Astrocyte of the spinal cord (primary cell): ENCODE results near the gene DUSP15.

Experiments used
- DNase-seq: peaks from one replicate; pipeline ENCODE4 v3.0.0; 2011; ENCODE audit warnings: low read depth, low spot score
- H3K4me3 ChIP-seq: 2 replicates; pipeline ENCODE4 v1.5.1; 2011; ENCODE audit warnings: low read depth, mild to moderate bottlenecking, low read length, moderate library complexity
- in situ Hi-C: cut with HindIII; loops from 2 replicates; pipeline ENCODE4 v1.10.0; 2017; ENCODE audit warnings: low sequenced_read_pairs
- TF ChIP-seq, protein P1 (sequence below): IDR thresholded peaks from 2 replicates; pipeline ENCODE4 v1.5.1; 2012; ENCODE audit warnings: low read depth, mild to moderate bottlenecking, low read length, inconsistent platforms

Gene DUSP15

GRCh38 chr20:31894980-31895675, 24.8 kb upstream of the DUSP15 start:
- DNase-seq = peak; percentile 23
- in situ Hi-C loops = no loop called here
- H3K4me3 ChIP-seq = no peak overlapping the region
- TF ChIP-seq, protein P1, sequence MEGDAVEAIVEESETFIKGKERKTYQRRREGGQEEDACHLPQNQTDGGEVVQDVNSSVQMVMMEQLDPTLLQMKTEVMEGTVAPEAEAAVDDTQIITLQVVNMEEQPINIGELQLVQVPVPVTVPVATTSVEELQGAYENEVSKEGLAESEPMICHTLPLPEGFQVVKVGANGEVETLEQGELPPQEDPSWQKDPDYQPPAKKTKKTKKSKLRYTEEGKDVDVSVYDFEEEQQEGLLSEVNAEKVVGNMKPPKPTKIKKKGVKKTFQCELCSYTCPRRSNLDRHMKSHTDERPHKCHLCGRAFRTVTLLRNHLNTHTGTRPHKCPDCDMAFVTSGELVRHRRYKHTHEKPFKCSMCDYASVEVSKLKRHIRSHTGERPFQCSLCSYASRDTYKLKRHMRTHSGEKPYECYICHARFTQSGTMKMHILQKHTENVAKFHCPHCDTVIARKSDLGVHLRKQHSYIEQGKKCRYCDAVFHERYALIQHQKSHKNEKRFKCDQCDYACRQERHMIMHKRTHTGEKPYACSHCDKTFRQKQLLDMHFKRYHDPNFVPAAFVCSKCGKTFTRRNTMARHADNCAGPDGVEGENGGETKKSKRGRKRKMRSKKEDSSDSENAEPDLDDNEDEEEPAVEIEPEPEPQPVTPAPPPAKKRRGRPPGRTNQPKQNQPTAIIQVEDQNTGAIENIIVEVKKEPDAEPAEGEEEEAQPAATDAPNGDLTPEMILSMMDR = no peak

GRCh38 chr20:31890646-31891045, 20.3 kb upstream of the DUSP15 start:
- TF ChIP-seq, protein P1 = no peak
- DNase-seq = no peak
- H3K4me3 ChIP-seq = no peak overlapping the region
- in situ Hi-C loops = no loop called here

DNA sequence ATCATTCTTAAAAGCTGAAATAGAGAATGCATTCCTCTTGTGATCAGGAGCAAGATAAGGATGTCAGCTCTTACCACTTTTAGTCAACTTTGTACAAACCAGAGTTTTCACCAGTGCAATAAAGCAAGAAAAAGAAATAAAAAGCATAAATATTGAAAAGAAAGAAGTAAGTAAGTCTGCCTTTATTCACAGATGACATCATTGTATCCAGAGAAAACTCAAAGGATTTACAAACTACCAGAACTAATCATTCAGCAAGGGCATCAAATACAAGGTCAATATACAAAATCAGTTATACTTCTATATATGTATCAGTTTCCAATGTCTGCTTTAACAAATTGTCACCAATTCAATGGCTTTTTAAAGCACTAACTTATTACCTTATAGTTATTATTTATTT, 13.5 kb upstream of the DUSP15 start:
- no peak for DNase-seq
- TF ChIP-seq, protein P1 = no peak
- no peak overlapping the region for H3K4me3 ChIP-seq
- in situ Hi-C loops = no loop called here

DNA sequence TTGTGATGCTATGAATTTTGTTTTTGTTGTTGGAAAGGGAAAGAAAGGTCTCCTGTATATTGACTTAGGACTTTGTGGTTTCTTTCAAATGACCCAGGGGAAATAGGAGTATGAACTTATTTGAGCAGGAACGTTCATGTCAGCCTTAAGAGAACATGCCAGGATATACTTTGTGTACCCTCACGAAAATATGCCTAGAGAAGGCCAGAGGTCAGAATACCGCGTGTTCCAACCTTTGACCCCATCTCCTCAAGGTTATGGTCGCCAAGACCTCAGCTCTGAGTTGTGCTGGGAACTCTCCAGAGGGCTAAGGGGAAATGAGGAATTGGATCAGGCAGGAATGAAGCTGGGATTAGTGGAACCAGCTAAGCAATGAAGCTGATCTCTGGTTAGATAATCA, 11.6 kb upstream of the DUSP15 start:
- in situ Hi-C loops = no loop called here
- TF ChIP-seq, protein P1 = no peak

DNA sequence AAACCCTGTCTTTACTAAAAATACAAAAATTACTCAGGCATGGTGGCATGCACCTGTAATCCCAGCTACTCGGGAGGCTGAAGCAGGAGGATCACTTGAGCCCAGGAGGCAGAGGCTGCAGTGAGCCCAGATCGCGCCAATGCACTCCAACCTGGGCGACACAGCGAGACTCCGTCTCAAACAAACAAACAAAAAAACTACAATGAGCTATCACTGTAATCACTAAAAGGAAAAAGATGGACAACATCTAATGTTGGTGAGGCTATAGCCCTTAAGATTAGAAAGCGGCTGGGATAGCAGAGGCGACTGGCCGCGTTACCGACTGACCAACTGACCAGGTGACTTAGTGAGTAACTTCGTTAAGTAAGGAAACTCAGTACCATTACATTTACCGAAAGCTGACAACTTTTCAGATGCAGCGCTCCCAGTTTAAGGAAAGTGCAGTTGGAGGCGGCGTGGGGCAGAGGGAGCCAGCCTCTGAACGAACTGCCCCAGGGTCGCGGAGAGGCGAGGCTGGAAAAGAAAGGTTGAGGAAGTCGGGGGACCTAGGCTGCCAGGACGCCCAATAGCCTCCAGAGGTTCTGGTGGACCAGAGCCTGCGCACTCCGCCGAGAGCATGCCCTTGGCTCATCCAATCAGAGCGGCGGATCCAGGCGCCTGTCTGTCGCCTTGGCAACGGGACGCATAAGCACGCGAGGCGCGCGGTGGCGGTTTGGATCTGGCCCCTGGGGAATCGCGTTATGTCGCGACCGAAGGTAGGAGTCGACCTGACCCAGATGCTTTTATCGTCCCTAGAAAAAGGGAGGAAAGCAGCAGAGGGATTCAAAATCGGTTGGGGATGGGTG, 9.0 kb upstream of the DUSP15 start:
- in situ Hi-C loops = no loop called here
- peak; percentile 95 for DNase-seq
- peak overlapping the region; percentile 57 for H3K4me3 ChIP-seq
- TF ChIP-seq, protein P1 = peak; percentile 2

More for the DNA sequence above, 11.6 kb upstream of the DUSP15 start:
- no peak for DNase-seq
- no peak overlapping the region for H3K4me3 ChIP-seq

GRCh38 chr20:31877684-31878083, 7.4 kb upstream of the DUSP15 start:
- TF ChIP-seq, protein P1 = no peak
- DNase-seq = no peak
- in situ Hi-C loops = no loop called here

More at GRCh38 chr20:31877684-31878083, 7.4 kb upstream of the DUSP15 start:
- no peak overlapping the region for H3K4me3 ChIP-seq
